ENCODE data around the gene BNC2.

DNA sequence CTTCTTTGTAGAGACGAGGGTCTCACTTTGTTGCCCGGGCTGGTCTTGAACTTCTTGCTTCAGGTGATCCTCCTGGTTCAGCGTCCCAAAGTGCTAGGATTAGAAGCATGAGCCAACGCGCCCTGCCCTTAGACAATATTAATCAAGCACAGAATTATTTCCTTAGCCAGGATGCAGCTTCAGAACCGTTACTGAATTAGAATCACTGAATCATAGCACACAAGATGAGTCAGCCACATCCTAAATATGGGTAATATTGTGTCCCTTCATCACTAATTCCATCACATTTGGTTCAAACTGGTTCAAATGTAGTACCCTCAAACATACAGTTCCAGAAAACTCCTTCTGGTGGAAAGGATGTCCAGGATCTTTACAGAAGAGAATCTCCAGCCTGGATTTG is 82.7 kb downstream of the BNC2 start:
- TF ChIP-seq, protein P1, sequence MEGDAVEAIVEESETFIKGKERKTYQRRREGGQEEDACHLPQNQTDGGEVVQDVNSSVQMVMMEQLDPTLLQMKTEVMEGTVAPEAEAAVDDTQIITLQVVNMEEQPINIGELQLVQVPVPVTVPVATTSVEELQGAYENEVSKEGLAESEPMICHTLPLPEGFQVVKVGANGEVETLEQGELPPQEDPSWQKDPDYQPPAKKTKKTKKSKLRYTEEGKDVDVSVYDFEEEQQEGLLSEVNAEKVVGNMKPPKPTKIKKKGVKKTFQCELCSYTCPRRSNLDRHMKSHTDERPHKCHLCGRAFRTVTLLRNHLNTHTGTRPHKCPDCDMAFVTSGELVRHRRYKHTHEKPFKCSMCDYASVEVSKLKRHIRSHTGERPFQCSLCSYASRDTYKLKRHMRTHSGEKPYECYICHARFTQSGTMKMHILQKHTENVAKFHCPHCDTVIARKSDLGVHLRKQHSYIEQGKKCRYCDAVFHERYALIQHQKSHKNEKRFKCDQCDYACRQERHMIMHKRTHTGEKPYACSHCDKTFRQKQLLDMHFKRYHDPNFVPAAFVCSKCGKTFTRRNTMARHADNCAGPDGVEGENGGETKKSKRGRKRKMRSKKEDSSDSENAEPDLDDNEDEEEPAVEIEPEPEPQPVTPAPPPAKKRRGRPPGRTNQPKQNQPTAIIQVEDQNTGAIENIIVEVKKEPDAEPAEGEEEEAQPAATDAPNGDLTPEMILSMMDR (conservative IDR thresholded peaks at IDR 0.05; ENCODE audit: low read length): no peak
- no peak for TF ChIP-seq EZH2phosphoT487 (IDR thresholded peaks at IDR 0.05; ENCODE audit: borderline replicate concordance, low read depth, low read length)

All from OCI-LY7 (cell line).